Progenitor cell of endocrine pancreas (in vitro differentiated cells): ENCODE data around the gene EVL. TPM values are rescaled to one million over a fixed set of nuclear protein-coding genes. Genes with fewer than 3 reads are reported as not detected.
"Not testable (repeated sequence)": the region's sequence is repeated elsewhere in the genome, so short reads cannot be mapped to it uniquely, and the experiment has no call there.

Experiments used
- DNase-seq: peaks from one replicate; pipeline ENCODE4 v3.0.0; 2021; ENCODE audit warnings: low spot score; ENCODE audit not compliant: unreplicated experiment
- H3K27ac Mint-ChIP-seq: 2 replicates; pipeline ENCODE4 v1.8.0; 2021; ENCODE audit warnings: mild to moderate bottlenecking, moderate library complexity, mixed read lengths
- H3K27me3 Mint-ChIP-seq: 2 replicates; pipeline ENCODE4 v1.8.0; 2021; ENCODE audit warnings: mixed read lengths
- H3K36me3 Mint-ChIP-seq: 2 replicates; pipeline ENCODE4 v1.8.0; 2022; ENCODE audit warnings: mixed read lengths; ENCODE audit not compliant: insufficient read depth
- H3K4me1 Mint-ChIP-seq: 2 replicates; pipeline ENCODE4 v1.8.0; 2021; ENCODE audit warnings: low read depth, mixed read lengths
- H3K4me3 Mint-ChIP-seq: 2 replicates; pipeline ENCODE4 v1.8.0; 2021; ENCODE audit warnings: low read depth, mild to moderate bottlenecking, moderate library complexity, mixed read lengths
- H3K9me3 Mint-ChIP-seq: 2 replicates; pipeline ENCODE4 v1.8.0; 2021; ENCODE audit warnings: low read depth, mixed read lengths
- total RNA-seq: library from RNA; stranded (reverse); gene quantifications from 2 replicates; pipeline ENCODE4 v1.2.1, GENCODE V29; 2021
- TF ChIP-seq, protein P1 (sequence below): fragments of 200-600 bp; sonication (generic); IDR thresholded peaks from one replicate; pipeline ENCODE4 v1.5.0; 2021; ENCODE audit warnings: antibody characterized with exemption, mild to moderate bottlenecking; ENCODE audit not compliant: unreplicated experiment

The EVL gene
- total RNA-seq, 1 donor from 2014 or later = 207 TPM

DNA sequence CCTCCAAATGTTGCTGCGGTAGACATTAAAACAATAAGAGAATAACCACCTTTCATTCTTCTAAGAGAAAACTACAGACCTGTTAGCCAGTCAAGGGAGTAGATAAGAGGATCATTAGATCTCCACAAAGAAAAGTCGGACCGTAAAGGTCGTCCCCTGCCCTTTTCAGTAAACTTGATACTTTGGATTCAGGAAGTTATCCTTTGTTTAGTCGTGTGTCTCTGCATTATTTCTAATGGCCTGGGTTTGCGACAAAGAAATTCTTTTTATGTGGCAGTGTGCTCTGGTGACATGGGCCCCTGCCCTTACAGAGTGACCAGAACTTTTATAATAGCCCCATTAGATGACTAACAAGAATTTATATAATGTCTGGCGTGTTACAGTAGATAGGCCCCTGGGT, 44.6 kb upstream of the EVL start:
- peak overlapping the region; percentile 9 for H3K4me3 Mint-ChIP-seq
- peaks cover 53% of the 10 kb centered on the region for H3K4me1 Mint-ChIP-seq

DNA sequence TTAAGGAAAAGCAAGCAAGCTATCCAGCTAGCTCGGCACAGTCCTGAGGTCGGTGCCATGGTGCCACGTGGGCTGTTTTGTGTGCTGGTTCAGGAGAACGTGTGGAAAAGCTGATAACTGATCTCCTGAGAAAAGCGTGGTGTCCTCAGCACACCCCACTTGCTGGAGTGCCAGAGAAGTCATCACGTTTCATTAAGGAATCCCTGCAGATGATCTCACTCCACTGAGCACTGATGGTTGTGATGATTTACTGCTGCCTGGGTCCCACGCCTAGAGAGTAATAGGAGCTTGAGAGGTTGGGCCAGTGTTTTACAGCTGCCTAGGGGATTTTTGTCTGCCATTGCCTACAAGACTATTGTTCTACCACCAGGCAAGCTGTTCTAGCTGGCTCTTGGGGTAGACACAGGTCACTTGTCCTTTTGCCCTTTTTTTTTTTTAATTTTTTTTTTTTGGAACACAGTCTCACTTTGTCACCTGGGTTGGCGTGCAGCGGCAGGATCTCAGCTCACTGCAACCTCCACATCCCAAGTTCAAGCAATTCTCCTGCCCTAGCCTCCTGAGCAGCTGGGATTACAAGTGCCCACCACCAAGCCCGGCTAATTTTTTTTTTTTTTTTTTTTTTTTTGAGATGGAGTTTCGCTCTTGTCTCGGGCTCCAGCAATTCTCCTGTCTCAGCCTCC, 42.3 kb upstream of the EVL start:
- Mint-ChIP-seq H3K4me1 (peaks cover 50% of the 10 kb centered on the region), H3K27ac (no peak overlapping the region), H3K36me3 (no peaks in the 10 kb centered on the region), H3K27me3 (no peaks in the 10 kb centered on the region), H3K9me3 (no peaks in the 10 kb centered on the region), H3K4me3 (no peak overlapping the region)
- no peak for DNase-seq
- TF ChIP-seq, protein P1, sequence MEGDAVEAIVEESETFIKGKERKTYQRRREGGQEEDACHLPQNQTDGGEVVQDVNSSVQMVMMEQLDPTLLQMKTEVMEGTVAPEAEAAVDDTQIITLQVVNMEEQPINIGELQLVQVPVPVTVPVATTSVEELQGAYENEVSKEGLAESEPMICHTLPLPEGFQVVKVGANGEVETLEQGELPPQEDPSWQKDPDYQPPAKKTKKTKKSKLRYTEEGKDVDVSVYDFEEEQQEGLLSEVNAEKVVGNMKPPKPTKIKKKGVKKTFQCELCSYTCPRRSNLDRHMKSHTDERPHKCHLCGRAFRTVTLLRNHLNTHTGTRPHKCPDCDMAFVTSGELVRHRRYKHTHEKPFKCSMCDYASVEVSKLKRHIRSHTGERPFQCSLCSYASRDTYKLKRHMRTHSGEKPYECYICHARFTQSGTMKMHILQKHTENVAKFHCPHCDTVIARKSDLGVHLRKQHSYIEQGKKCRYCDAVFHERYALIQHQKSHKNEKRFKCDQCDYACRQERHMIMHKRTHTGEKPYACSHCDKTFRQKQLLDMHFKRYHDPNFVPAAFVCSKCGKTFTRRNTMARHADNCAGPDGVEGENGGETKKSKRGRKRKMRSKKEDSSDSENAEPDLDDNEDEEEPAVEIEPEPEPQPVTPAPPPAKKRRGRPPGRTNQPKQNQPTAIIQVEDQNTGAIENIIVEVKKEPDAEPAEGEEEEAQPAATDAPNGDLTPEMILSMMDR = no peak

More for the DNA sequence above, 44.6 kb upstream of the EVL start:
- no peak for DNase-seq
- Mint-ChIP-seq H3K36me3 (no peaks in the 10 kb centered on the region), H3K27ac (peak overlapping the region; percentile 94), H3K27me3 (no peaks in the 10 kb centered on the region), H3K9me3 (no peaks in the 10 kb centered on the region)
- TF ChIP-seq, protein P1 = no peak

DNA sequence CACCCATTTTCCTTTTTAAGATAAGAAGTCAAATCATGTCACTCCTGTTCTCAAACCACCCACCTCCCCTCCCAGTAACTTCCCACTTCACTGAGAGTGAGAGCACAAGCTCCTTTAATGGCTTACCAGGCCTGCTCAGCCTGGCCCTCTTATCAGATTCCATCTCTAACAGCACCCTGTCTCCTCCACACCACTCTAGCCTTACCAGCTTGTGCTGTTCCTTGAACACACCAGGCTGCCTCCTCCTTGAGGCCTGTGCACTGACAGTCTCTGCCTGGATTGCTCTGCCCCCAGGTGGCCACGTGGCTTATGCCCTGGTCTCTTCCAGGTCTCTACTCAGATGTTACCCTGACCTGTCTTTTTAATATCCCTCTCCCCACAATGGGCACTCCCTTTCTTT, 40.1 kb upstream of the EVL start:
- Mint-ChIP-seq H3K36me3 (no peaks in the 10 kb centered on the region), H3K4me1 (peaks cover 38% of the 10 kb centered on the region), H3K27me3 (no peaks in the 10 kb centered on the region), H3K4me3 (no peak overlapping the region), H3K9me3 (no peaks in the 10 kb centered on the region), H3K27ac (no peak overlapping the region)
- no peak for DNase-seq
- TF ChIP-seq, protein P1 = peak; percentile 44

DNA sequence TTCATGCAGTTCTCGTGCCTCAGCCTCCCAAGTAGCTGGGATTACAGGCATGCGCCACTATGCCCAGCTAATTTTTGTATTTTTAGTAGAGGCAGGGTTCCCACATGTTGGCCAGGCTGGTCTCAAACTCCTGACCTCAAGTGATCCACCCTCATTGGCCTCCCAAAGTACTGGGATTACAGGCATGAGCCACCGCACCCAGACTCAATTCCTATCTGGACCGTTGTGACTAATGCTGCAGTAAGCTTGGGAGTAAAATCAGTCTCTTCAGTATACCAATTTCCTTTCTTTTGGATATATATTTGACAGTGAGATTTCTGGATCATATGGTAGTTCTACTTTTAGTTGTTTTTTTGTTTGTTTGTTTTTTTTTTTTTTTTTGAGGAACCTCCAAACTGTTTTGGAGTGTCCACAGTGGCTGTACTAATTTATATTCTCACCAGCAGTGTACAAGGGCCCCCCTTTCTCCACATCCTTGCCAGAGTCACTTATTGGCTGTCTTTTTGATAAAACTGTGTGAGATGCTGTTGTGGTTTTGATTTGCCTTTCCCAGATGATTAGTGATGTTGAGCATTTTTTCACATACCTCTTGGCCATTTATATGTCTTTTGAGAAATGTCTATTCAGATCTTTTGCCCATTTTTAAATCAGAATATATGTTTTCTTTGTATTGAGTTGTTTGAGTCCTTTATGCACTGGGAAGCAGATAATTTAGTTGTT, 37.3 kb upstream of the EVL start:
- DNase-seq = no peak
- TF ChIP-seq, protein P1 = no peak
- Mint-ChIP-seq H3K4me3 (no peak overlapping the region), H3K4me1 (peaks cover 27% of the 10 kb centered on the region), H3K9me3 (no peaks in the 10 kb centered on the region), H3K27ac (no peak overlapping the region), H3K36me3 (no peaks in the 10 kb centered on the region), H3K27me3 (no peaks in the 10 kb centered on the region)

DNA sequence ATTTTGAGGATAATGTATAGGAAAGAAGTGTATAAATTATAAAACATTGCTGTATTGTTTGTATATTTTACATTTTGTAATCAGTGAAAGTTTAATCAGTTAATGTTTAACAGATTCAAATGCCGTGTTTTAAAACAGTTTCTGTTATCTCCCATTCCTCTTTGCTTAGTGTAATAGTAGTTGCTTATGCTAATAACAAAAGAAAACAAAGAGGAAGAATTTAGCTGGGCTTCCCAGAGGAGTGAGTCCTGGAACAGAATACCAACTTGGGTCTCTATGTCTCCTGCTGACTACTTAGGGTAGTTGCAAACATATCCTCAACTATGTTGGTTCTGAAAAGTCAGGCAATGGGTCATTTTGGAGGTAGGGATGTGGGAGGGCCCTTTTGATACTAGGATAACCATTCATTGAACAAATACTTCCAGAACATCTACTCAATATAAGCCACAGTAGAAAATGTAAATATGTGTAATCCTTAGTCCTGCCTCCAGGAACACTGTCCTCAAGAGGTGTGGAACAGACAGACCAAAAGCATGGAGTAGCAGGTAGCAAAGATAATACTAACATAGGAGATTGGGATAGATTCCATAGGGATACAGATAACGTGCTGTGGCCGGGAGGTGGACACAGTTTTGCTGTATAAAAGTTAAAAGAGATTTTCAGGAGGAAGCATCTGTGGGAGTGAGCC, 36.1 kb upstream of the EVL start:
- H3K9me3 Mint-ChIP-seq = no peaks in the 10 kb centered on the region
- no peak for DNase-seq
- peak overlapping the region; percentile 17 for H3K27ac Mint-ChIP-seq
- TF ChIP-seq, protein P1 = no peak
- peaks cover 25% of the 10 kb centered on the region for H3K4me1 Mint-ChIP-seq
- H3K36me3 Mint-ChIP-seq = no peaks in the 10 kb centered on the region
- no peaks in the 10 kb centered on the region for H3K27me3 Mint-ChIP-seq
- no peak overlapping the region for H3K4me3 Mint-ChIP-seq

DNA sequence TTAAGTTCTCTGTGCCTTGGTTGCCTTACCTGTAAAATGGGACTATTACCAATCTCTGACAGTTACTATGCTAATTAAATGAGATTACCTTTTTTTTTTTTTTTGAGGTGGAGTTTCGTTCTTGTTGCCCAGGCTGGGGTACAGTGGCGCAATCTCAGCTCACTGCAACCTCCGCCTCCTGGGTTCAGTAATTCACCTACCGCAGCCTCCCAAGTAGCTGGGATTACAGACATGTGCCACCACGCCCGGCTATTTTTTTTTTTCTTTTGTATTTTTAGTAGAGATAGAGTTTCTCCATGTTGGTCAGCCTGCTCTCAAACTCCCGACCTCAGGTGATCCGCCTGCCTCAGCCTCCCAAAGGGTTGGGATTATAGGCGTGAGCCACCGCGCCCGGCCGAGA, 35.2 kb upstream of the EVL start:
- not testable (repeated sequence) for H3K9me3 Mint-ChIP-seq, H3K27me3 Mint-ChIP-seq, H3K4me3 Mint-ChIP-seq, H3K36me3 Mint-ChIP-seq, DNase-seq, H3K27ac Mint-ChIP-seq
- peaks cover 19% of the 10 kb centered on the region for H3K4me1 Mint-ChIP-seq
